ENCODE results near the gene SMO.
"Not testable (repeated sequence)": the region's sequence is repeated elsewhere in the genome, so short reads cannot be mapped to it uniquely, and the experiment has no call there.

SMO gene

GRCh38 chr7:129163875-129164544, 24.4 kb upstream of the SMO start:
- H3K4me1 Mint-ChIP-seq: peaks cover 22% of the 10 kb centered on the region
- H3K4me3 Mint-ChIP-seq: no peak overlapping the region
- H3K27me3 Mint-ChIP-seq: no peaks in the 10 kb centered on the region
- H3K9me3 Mint-ChIP-seq: no peaks in the 10 kb centered on the region
- no peak for DNase-seq
- ATAC-seq: no peak
- H3K27ac Mint-ChIP-seq: no peak overlapping the region

- Mint-ChIP-seq H3K9me3 (no peaks in the 10 kb centered on the region), H3K27me3 (no peaks in the 10 kb centered on the region), H3K4me1 (peaks cover 36% of the 10 kb centered on the region), H3K4me3 (no peak overlapping the region), H3K27ac (no peak overlapping the region)
- ATAC-seq (peak; percentile 58), DNase-seq (peak in 1 of 2 donors; percentile 57)
Measured at GRCh38 chr7:129166745-129167144, 21.7 kb upstream of the SMO start.

GRCh38 chr7:129167817-129168216, 20.6 kb upstream of the SMO start:
- ATAC-seq: no peak
- no peak for DNase-seq
- Mint-ChIP-seq H3K9me3 (no peaks in the 10 kb centered on the region), H3K27me3 (no peaks in the 10 kb centered on the region), H3K4me3 (peak overlapping the region; percentile 27 to 41), H3K27ac (no peak overlapping the region), H3K4me1 (peaks cover 36% of the 10 kb centered on the region)

- no peaks in the 10 kb centered on the region for H3K9me3 Mint-ChIP-seq
- DNase-seq: no peak
- H3K4me1 Mint-ChIP-seq: peaks cover 36% of the 10 kb centered on the region
- peak overlapping the region; percentile 78 to 84 for H3K4me3 Mint-ChIP-seq
- ATAC-seq: no peak
- H3K27ac Mint-ChIP-seq: peak overlapping the region; percentile 34 to 82
- H3K27me3 Mint-ChIP-seq: no peaks in the 10 kb centered on the region
Measured at GRCh38 chr7:129168231-129169021, 20.0 kb upstream of the SMO start.

- Mint-ChIP-seq H3K4me3 (peak overlapping the region; percentile 78 to 84), H3K27ac (peak overlapping the region; percentile 88 to 95), H3K27me3 (no peaks in the 10 kb centered on the region), H3K4me1 (peaks cover 36% of the 10 kb centered on the region), H3K9me3 (no peaks in the 10 kb centered on the region)
- DNase-seq (peak; percentile 44 to 50), ATAC-seq (peak; percentile 68)
Measured at GRCh38 chr7:129169171-129169671, 19.2 kb upstream of the SMO start.

- peaks cover 36% of the 10 kb centered on the region for H3K4me1 Mint-ChIP-seq
- ATAC-seq (peak; percentile 80), DNase-seq (peak in 1 of 2 donors; percentile 43)
- no peaks in the 10 kb centered on the region for H3K9me3 Mint-ChIP-seq
- H3K27me3 Mint-ChIP-seq: no peaks in the 10 kb centered on the region
- H3K4me3 Mint-ChIP-seq: peak overlapping the region; percentile 78 to 84
- H3K27ac Mint-ChIP-seq: peak overlapping the region; percentile 75 to 95
Measured at GRCh38 chr7:129169686-129170440, 18.6 kb upstream of the SMO start.

- peaks cover 36% of the 10 kb centered on the region for H3K4me1 Mint-ChIP-seq
Measured at GRCh38 chr7:129170441-129171021, 17.9 kb upstream of the SMO start.

GRCh38 chr7:129173861-129174260, 14.6 kb upstream of the SMO start:
- H3K4me3 Mint-ChIP-seq, ATAC-seq, H3K9me3 Mint-ChIP-seq, DNase-seq, H3K27me3 Mint-ChIP-seq, H3K27ac Mint-ChIP-seq: not testable (repeated sequence)
- peaks cover 16% of the 10 kb centered on the region for H3K4me1 Mint-ChIP-seq

More at GRCh38 chr7:129170441-129171021, 17.9 kb upstream of the SMO start:
- Mint-ChIP-seq H3K4me3 (no peak overlapping the region), H3K27me3 (no peaks in the 10 kb centered on the region), H3K27ac (no peak overlapping the region), H3K9me3 (no peaks in the 10 kb centered on the region)
- ATAC-seq (no peak), DNase-seq (no peak)

- no peak for DNase-seq
- no peak overlapping the region for H3K4me3 Mint-ChIP-seq
- H3K4me1 Mint-ChIP-seq: no peaks in the 10 kb centered on the region
Measured at GRCh38 chr7:129176916-129177710, 11.3 kb upstream of the SMO start.

GRCh38 chr7:129184981-129185670, 3.3 kb upstream of the SMO start:
- H3K9me3 Mint-ChIP-seq: no peaks in the 10 kb centered on the region
- no peak overlapping the region for H3K27ac Mint-ChIP-seq
- peaks cover 48% of the 10 kb centered on the region for H3K27me3 Mint-ChIP-seq
- no peak for ATAC-seq
- no peak overlapping the region for H3K4me3 Mint-ChIP-seq
- DNase-seq: no peak
- peaks cover 7% of the 10 kb centered on the region for H3K4me1 Mint-ChIP-seq

More at GRCh38 chr7:129176916-129177710, 11.3 kb upstream of the SMO start:
- Mint-ChIP-seq H3K27me3 (peaks cover 8% of the 10 kb centered on the region), H3K27ac (no peak overlapping the region), H3K9me3 (no peaks in the 10 kb centered on the region)
- ATAC-seq: no peak

- Mint-ChIP-seq H3K9me3 (no peaks in the 10 kb centered on the region), H3K27ac (no peak overlapping the region), H3K4me1 (peaks cover 7% of the 10 kb centered on the region), H3K4me3 (no peak overlapping the region), H3K27me3 (peaks cover 51% of the 10 kb centered on the region)
- DNase-seq: no peak
- ATAC-seq: no peak
Measured at GRCh38 chr7:129186749-129187260, 1.6 kb upstream of the SMO start.

GRCh38 chr7:129187681-129188371, 607 bp upstream of the SMO start:
- ATAC-seq (no peak), DNase-seq (no peak)
- Mint-ChIP-seq H3K27me3 (peaks cover 61% of the 10 kb centered on the region), H3K27ac (no peak overlapping the region), H3K4me3 (peak overlapping the region; percentile 78 to 88), H3K4me1 (peaks cover 7% of the 10 kb centered on the region), H3K9me3 (no peaks in the 10 kb centered on the region)

- H3K4me1 Mint-ChIP-seq: peaks cover 7% of the 10 kb centered on the region
- no peaks in the 10 kb centered on the region for H3K9me3 Mint-ChIP-seq
- H3K4me3 Mint-ChIP-seq: peak overlapping the region; percentile 78 to 88
- H3K27ac Mint-ChIP-seq: peak overlapping the region in 1 of 2 donors; percentile 12
- DNase-seq (no peak), ATAC-seq (peak; percentile 64)
- peaks cover 68% of the 10 kb centered on the region for H3K27me3 Mint-ChIP-seq
Measured at GRCh38 chr7:129188892-129189660, 643 bp downstream of the SMO start.

Data from stimulated activated naive CD8-positive, alpha-beta T cell treated with anti-CD3 and anti-CD28 coated beads, Interleukin-15, amount 100 ng/mL, for 72 hours (primary cell).